ENCODE data around the gene KBTBD2. TPM values are rescaled to one million over a fixed set of nuclear protein-coding genes. Genes with fewer than 3 reads are reported as not detected.

Gene KBTBD2
- total RNA-seq (2012; rRNA removed) (32.3 and 41.7 TPM in 2 replicates), polyA plus RNA-seq (2012; rRNA removed) (11.0 and 13.2 TPM in 2 replicates), Bru-seq, nascent RNA (percentile 91 among the genes with signal in this experiment), BruChase-seq, experiment 1, labeled RNA remaining after a 6-hour chase (percentile 87 among the genes with signal in this experiment), BruChase-seq, experiment 2, labeled RNA remaining after a 2-hour chase (percentile 90 among the genes with signal in this experiment)
- polyA plus RNA-seq (2012; cell fraction: cytosol; rRNA removed): 2.9 and 3.3 TPM in 2 replicates
- polyA plus RNA-seq (2012; cell fraction: nucleus; rRNA removed; ENCODE audit: low replicate concordance): 5.7 and 31.2 TPM in 2 replicates
- long read RNA-seq, transcript KBTBD2-201 (4 exons, 3,745 nt): major isoform, 34 of 44 reads
- long read RNA-seq, partial matches to known transcripts: 0 of 44 reads
- long read RNA-seq, other reads (novel, unspliced or antisense): 10 of 44 reads

- Histone ChIP-seq H3K4me1 (ENCODE audit: control insufficient read depth, insufficient read depth, low read length) (peaks cover 2% of the 10 kb centered on the region; the same call in 1 of the 2 replicates), H3K4me2 (ENCODE audit: low read depth, low read length) (peak within 1 kb of the TSS; percentile 97), H2AK9ac (replicated peaks; ENCODE audit: low read depth, low read length, poor library complexity) (peak within 1 kb of the TSS; percentile 89), H3K27ac (ENCODE audit: insufficient read depth, low read length) (peak within 1 kb of the TSS; percentile 100), H3K4me3 (ENCODE audit: insufficient read depth, low read depth, low read length) (peak within 1 kb of the TSS; percentile 86), H2BK5ac (ENCODE audit: low read depth, low read length, poor library complexity, severe bottlenecking) (peak within 1 kb of the TSS; percentile 98), H4K8ac (ENCODE audit: low read depth in 2 of 2, low read length in 2 of 2) (peak within 1 kb of the TSS; percentile 90 to 91), H3K36me3 (ENCODE audit: control insufficient read depth, insufficient read depth, low read length) (no peaks in the 10 kb centered on the region), H2AK5ac (ENCODE audit: low read depth, low read length) (peak within 1 kb of the TSS; percentile 25), H3K4ac (ENCODE audit: low read depth, low read length) (peak within 1 kb of the TSS; percentile 94), H3K14ac (replicated peaks; ENCODE audit: low read depth, low read length) (peak within 1 kb of the TSS; percentile 77), H3K9me1 (ENCODE audit: insufficient read depth, low read length) (0 out of 2 replicates have a peak, but pooled peaks cover 7% of the 10 kb centered on the region), H2BK15ac (ENCODE audit: low read depth, low read length) (peak within 1 kb of the TSS; percentile 3; the same call in 1 of the 3 replicates), H4K5ac (ENCODE audit: low read depth, low read length) (peak within 1 kb of the TSS; percentile 81), H2BK20ac (ENCODE audit: low read depth, low read length) (no peak within 1 kb of the TSS), H4K91ac (ENCODE audit: insufficient read depth, low read depth, low read length) (peak within 1 kb of the TSS; percentile 93), H3K9ac (ENCODE audit: low read depth, low read length) (peak within 1 kb of the TSS; percentile 100), H4K20me1 (ENCODE audit: insufficient read depth, low read length) (peaks cover 29% of the 10 kb centered on the region), H3K9me3 (ENCODE audit: control insufficient read depth, insufficient read depth, low read length) (no peaks in the 10 kb centered on the region), H3K18ac (ENCODE audit: low read depth, low read length) (peak within 1 kb of the TSS; percentile 91), H2AFZ (replicated peaks; ENCODE audit: low read length, poor library complexity) (peak within 1 kb of the TSS; percentile 93), H3K27me3 (ENCODE audit: control insufficient read depth, insufficient read depth, low read length) (no peaks in the 10 kb centered on the region), H3K56ac (ENCODE audit: extremely low read depth, insufficient read depth, low read length) (peak within 1 kb of the TSS; percentile 92), H2BK120ac (ENCODE audit: low read depth, low read length) (peak within 1 kb of the TSS; percentile 71), H3K23ac (ENCODE audit: low read depth, low read length) (peak within 1 kb of the TSS; percentile 99), H3K79me1 (ENCODE audit: low read depth in 1 of 2, low read length in 2 of 2) (peaks cover 0 to 10% of the 10 kb centered on the region in 2 experiments; a peak in 1 of 4 replicates)
- in situ Hi-C loops (cut with MboI; ENCODE audit: low sequenced_read_pairs) (no loop called here), dilution Hi-C loops (cut with HindIII; ENCODE audit: low sequenced_read_pairs, unreplicated experiment) (no loop called here), intact Hi-C loops (cut with micrococcal nuclease) (loop anchor here (1.0 to 5.0 kb wide), 4 partner anchors 51 to 216 kb away; partner anchors contain the start of genes NT5C3A and RP9)
- peak; percentile 77 for ATAC-seq (ENCODE audit: low read depth)
- ChIA-PET CTCF (no interaction called here), POLR2A (ENCODE audit: unreplicated experiment) (interaction anchor here (0.6 kb wide), 1 partner anchor 1913 kb away, joined by 3 read pairs; no protein-coding TSS in a partner anchor)
- no TSS peak for BruUV-seq (replicated peaks)
- WGBS, 2 experiments (ENCODE audit: extremely low coverage in 2 of 2, insufficient read length in 1 of 2): 0% methylated on average over 19 of the region's 104 CpGs; no CpG with 5 or more reads in 1 of the 2 experiments
- peak; percentile 84 for DNase-seq
- TF ChIP-seq CTCF (conservative IDR thresholded peaks at IDR 0.05; ENCODE audit: low read depth, low read length) (0 out of 2 replicates have a peak, but pooled peaks have one; percentile 3), USF2 (IDR thresholded peaks at IDR 0.05; ENCODE audit: low read depth, low read length) (no peak), CEBPB (IDR thresholded peaks at IDR 0.05; ENCODE audit: low read depth, low read length) (no peak), MAFK (IDR thresholded peaks at IDR 0.05; ENCODE audit: low read depth, low read length) (no peak), BHLHE40 (IDR thresholded peaks at IDR 0.05; ENCODE audit: low read depth, low read length) (peak; percentile 61), FOS (IDR thresholded peaks at IDR 0.05; ENCODE audit: low read depth, low read length) (no peak), RFX5 (IDR thresholded peaks at IDR 0.05; ENCODE audit: low read depth, low read length) (no peak), RAD21 (IDR thresholded peaks at IDR 0.05; ENCODE audit: low read length) (no peak), MAZ (IDR thresholded peaks at IDR 0.05; ENCODE audit: borderline replicate concordance, low read depth, low read length) (peak; percentile 46; the same call in 1 of the 2 replicates), CHD1 (IDR thresholded peaks at IDR 0.05; ENCODE audit: low read depth, low read length) (0 out of 2 replicates have a peak, but pooled peaks have one; percentile 48), RCOR1 (IDR thresholded peaks at IDR 0.05; ENCODE audit: insufficient replicate concordance, low read length) (no peak), MXI1 (IDR thresholded peaks at IDR 0.05; ENCODE audit: borderline replicate concordance, low read depth, low read length) (peak; percentile 8; the same call in 1 of the 2 replicates)
Observed at GRCh38 chr7:32891043-32891799, at the start of gene KBTBD2. Gene KBTBD2, minus strand, starts transcription at chr7:32891760. Its CDS starts 12,156 bp downstream, at chr7:32879604.
